Erythroblast (primary cell): ENCODE data around the gene ALDH3B2.

Source experiments
- GATA1 ChIP-seq: IDR thresholded peaks from 2 replicates; pipeline ENCODE4 v1.6.1; 2011; ENCODE audit warnings: low read depth, mild to moderate bottlenecking, control low read depth, low read length, moderate library complexity
- POLR2A ChIP-seq: IDR thresholded peaks from 2 replicates; pipeline ENCODE4 v1.6.1; 2011; ENCODE audit warnings: mild to moderate bottlenecking, low read length

DNA sequence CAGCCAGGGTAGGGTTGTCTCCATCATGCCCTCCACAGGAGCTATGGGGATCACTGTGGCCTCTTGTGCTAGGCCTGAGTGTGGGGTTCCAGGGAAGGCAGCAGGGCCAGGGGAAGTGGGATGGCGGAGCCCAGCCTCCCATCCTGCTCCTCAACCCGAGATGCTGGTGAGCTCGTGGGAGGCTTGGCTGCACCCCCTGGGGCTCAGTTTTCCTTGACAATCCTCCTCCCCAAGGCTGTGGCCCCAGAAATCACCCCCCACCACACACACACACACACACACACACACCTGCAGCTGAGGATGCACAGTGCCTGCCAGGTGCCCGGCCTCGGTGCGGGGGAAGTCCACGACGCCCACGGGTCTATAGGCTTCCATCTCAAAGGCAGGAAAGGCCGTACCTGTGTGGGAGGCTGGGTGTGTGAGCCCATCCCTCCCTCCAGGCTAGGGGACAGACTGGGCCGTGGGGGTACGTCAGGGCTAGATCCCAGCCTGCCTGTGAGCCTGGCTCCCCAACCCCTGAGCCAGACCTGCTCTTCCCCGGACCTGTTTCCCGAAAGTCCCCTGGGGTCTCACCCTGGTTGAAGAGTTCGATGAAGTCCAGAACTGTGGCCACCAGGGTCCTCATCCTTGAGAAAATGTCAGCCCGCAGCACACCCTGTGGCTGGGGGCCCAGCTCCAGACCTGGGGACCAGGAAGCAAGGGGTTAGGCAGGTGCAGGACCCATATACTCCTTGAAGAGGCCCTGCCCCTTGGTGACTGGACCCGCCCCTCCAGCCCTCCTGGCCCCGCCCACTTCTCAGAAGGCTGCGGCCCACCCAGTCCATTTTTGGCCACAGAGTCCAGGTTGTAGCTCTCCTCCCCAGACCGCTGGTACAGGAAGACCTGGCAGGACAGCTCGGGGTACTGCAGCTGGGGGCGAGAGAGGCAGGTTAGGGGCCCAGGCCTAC, 29.7 kb downstream of the ALDH3B2 start:
- TF ChIP-seq POLR2A (no peak), GATA1 (no peak)
